ENCODE results near the gene TTLL11. TPM values are rescaled to one million over a fixed set of nuclear protein-coding genes. Genes with fewer than 3 reads are reported as not detected.

Gene TTLL11
- total RNA-seq, 4 donors from 2014 or later, result 3.2 to 11.8 (median 9.0) TPM

DNA sequence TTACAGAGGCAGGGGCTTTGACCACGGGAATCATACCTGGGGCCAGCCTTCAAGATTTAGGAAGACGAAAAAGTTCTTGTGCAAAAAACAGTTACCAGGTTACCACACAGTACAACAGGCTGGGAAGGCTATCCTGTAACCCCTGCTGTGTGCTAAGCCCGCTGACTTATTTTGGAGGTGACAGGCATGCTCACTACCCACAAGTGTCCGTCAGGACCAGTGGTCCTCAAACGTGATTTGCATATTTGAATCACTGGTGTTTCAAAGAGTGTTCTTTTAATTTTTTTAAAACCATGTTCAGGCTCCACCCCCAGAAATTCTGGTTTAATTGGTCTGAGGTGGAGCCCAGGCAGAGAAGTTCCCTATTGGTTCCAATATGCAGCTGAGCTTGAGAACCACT is 146.6 kb downstream of the TTLL11 start:
- no peak overlapping the region for H3K4me3 ChIP-seq
- TF ChIP-seq, protein P1, sequence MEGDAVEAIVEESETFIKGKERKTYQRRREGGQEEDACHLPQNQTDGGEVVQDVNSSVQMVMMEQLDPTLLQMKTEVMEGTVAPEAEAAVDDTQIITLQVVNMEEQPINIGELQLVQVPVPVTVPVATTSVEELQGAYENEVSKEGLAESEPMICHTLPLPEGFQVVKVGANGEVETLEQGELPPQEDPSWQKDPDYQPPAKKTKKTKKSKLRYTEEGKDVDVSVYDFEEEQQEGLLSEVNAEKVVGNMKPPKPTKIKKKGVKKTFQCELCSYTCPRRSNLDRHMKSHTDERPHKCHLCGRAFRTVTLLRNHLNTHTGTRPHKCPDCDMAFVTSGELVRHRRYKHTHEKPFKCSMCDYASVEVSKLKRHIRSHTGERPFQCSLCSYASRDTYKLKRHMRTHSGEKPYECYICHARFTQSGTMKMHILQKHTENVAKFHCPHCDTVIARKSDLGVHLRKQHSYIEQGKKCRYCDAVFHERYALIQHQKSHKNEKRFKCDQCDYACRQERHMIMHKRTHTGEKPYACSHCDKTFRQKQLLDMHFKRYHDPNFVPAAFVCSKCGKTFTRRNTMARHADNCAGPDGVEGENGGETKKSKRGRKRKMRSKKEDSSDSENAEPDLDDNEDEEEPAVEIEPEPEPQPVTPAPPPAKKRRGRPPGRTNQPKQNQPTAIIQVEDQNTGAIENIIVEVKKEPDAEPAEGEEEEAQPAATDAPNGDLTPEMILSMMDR (IDR thresholded peaks at IDR 0.05), result no peak
- TF ChIP-seq POLR2A (IDR thresholded peaks at IDR 0.05), result no peak
- WGBS, 2 donors, result 93 to 97% methylated on average over 2 to 4 of the region's 5 CpGs
- no peaks in the 10 kb centered on the region for H3K27me3 ChIP-seq
- H3K27ac ChIP-seq, result no peak overlapping the region
- no peaks in the 10 kb centered on the region for H3K4me1 ChIP-seq
- H3K9me3 ChIP-seq, result no peaks in the 10 kb centered on the region
- no peak for DNase-seq
- intact Hi-C loops (cut with DNase I), result no loop called here
- H3K36me3 ChIP-seq, result no peaks in the 10 kb centered on the region

DNA sequence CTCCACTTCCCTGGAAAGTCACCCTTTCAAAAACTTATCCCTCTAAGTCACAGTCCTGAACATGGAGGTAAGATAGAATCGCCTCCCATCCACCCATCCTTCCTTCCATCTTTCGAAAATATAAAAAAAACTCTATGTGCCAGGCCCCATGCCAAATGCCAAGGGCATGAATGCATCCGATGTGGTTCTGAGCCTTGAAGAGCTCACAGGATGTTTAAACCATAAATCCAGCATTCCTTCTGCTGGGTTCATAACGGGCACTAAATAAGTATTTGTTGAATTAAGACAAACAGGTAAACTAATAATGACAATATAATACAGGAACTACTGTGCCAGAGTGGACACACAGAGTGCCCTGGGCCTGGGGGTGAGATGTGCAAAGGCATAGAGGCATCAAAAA is 147.3 kb downstream of the TTLL11 start:
- Histone ChIP-seq H3K27ac (no peak overlapping the region), H3K4me1 (no peaks in the 10 kb centered on the region), H3K4me3 (no peak overlapping the region), H3K36me3 (no peaks in the 10 kb centered on the region), H3K27me3 (no peaks in the 10 kb centered on the region), H3K9me3 (no peaks in the 10 kb centered on the region)
- no peak for TF ChIP-seq POLR2A (IDR thresholded peaks at IDR 0.05)
- TF ChIP-seq, protein P1 (IDR thresholded peaks at IDR 0.05), result no peak
- DNase-seq, result no peak
- WGBS, 2 donors, result 54 to 86% methylated on average over 4 of the region's 4 CpGs
- intact Hi-C loops (cut with DNase I), result no loop called here

GRCh38 chr9:121945281-121945680 is 147.8 kb downstream of the TTLL11 start:
- Histone ChIP-seq H3K36me3 (no peaks in the 10 kb centered on the region), H3K4me1 (no peaks in the 10 kb centered on the region), H3K9me3 (no peaks in the 10 kb centered on the region), H3K27ac (no peak overlapping the region), H3K27me3 (no peaks in the 10 kb centered on the region), H3K4me3 (no peak overlapping the region)
- no peak for TF ChIP-seq POLR2A (IDR thresholded peaks at IDR 0.05)
- TF ChIP-seq, protein P1 (IDR thresholded peaks at IDR 0.05), result no peak
- 80 to 87% methylated on average over 4 of the region's 4 CpGs for WGBS, 2 donors
- intact Hi-C loops (cut with DNase I), result no loop called here
- DNase-seq, result no peak

- DNase-seq, result no peak
- TF ChIP-seq, protein P1 (IDR thresholded peaks at IDR 0.05), result no peak
- no peak for TF ChIP-seq POLR2A (IDR thresholded peaks at IDR 0.05)
- intact Hi-C loops (cut with DNase I), result no loop called here
- H3K36me3 ChIP-seq, result no peaks in the 10 kb centered on the region
- H3K27ac ChIP-seq, result no peak overlapping the region
- H3K4me3 ChIP-seq, result no peak overlapping the region
- no peaks in the 10 kb centered on the region for H3K9me3 ChIP-seq
- WGBS, 2 donors, result 70 to 74% methylated on average over 5 of the region's 5 CpGs
- H3K4me1 ChIP-seq, result no peaks in the 10 kb centered on the region
- H3K27me3 ChIP-seq, result no peaks in the 10 kb centered on the region
Observed at GRCh38 chr9:121944711-121945191, 148.4 kb downstream of the TTLL11 start.

DNA sequence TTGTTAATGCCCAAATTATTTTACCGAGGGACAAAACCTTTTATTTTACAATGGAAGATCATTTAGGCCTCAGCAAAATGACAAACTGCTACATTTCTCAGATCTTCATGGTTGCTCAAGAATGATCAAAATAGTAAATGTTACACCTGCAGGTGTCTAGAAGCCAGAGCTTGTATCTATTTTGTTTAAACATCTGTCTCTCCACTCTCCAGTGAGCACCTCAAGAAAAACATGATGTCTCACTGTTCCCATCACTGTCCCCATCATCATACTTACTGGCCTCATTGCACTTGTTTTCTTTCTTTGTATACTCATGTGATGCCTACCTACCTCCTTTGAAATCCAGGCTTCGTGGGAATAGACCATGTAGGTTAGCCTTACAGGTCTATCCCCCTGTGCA is 149.6 kb downstream of the TTLL11 start:
- Histone ChIP-seq H3K27ac (no peak overlapping the region), H3K9me3 (no peaks in the 10 kb centered on the region), H3K4me1 (no peaks in the 10 kb centered on the region), H3K36me3 (no peaks in the 10 kb centered on the region), H3K27me3 (no peaks in the 10 kb centered on the region), H3K4me3 (no peak overlapping the region)
- DNase-seq, result no peak
- TF ChIP-seq, protein P1 (IDR thresholded peaks at IDR 0.05), result no peak
- no peak for TF ChIP-seq POLR2A (IDR thresholded peaks at IDR 0.05)
- 88 to 98% methylated on average over 2 of the region's 2 CpGs for WGBS, 2 donors
- intact Hi-C loops (cut with DNase I), result no loop called here
